GDM1 (cell line): ENCODE data around the gene JMJD1C.

Experiments used
- DNase-seq: peaks from one replicate; lab custom pipeline; 2025; lab: John Stamatoyannopoulos, UW

The JMJD1C gene

GRCh38 chr10:63123727-63124362 is 341.9 kb downstream of the JMJD1C start:
- DNase-seq = no peak

- no peak for DNase-seq
These were observed 345.2 kb downstream of the JMJD1C start for GRCh38 chr10:63120554-63120953.

GRCh38 chr10:63119041-63119440 is 346.7 kb downstream of the JMJD1C start:
- DNase-seq = no peak
